Liver (tissue), 3 donors: ENCODE measurements around the gene OR7A17.

ENCODE experiments used
- EGR1 ChIP-seq, 2 donors: IDR thresholded peaks; 2 replicates each; pipeline ENCODE4 v1.6.1; 2016 to 2018; ENCODE audit warnings: antibody characterized with exemption in 2 of 2, low read depth in 2 of 2
- FOXA1 ChIP-seq: IDR thresholded peaks from 2 replicates; pipeline ENCODE4 v1.6.1; 2016; ENCODE audit warnings: antibody characterized with exemption
- FOXA2 ChIP-seq: IDR thresholded peaks from 2 replicates; pipeline ENCODE4 v1.6.1; 2016; ENCODE audit warnings: antibody characterized with exemption
- JUND ChIP-seq, 2 donors: IDR thresholded peaks; 2 replicates each; pipeline ENCODE4 v1.6.1; 2016; ENCODE audit warnings: antibody characterized with exemption in 2 of 2
- RAD21 ChIP-seq, 2 donors: IDR thresholded peaks; 2 replicates each; pipeline ENCODE4 v1.6.1; 2016; ENCODE audit warnings: antibody characterized with exemption in 2 of 2, mild to moderate bottlenecking in 2 of 2
- SP1 ChIP-seq: IDR thresholded peaks from 2 replicates; pipeline ENCODE4 v1.6.1; 2018; ENCODE audit warnings: antibody characterized with exemption, mild to moderate bottlenecking
- TAF1 ChIP-seq: conservative IDR thresholded peaks from 2 replicates; pipeline ENCODE4 v1.6.1; 2016; ENCODE audit warnings: antibody characterized with exemption, mild to moderate bottlenecking
- YY1 ChIP-seq: IDR thresholded peaks from 2 replicates; pipeline ENCODE4 v1.6.1; 2016; ENCODE audit warnings: antibody characterized with exemption, mild to moderate bottlenecking
- TF ChIP-seq, protein P1 (sequence below): fragments of 150-350 bp; IDR thresholded peaks from 2 replicates; pipeline ENCODE4 v1.5.1; 2017; ENCODE audit warnings: improper control_type of control experiment, low read depth, low read length; ENCODE audit not compliant: missing input control
- TF ChIP-seq, protein P2 (sequence below): IDR thresholded peaks from 2 replicates; pipeline ENCODE4 v1.6.1; 2016; ENCODE audit warnings: antibody characterized with exemption, mild to moderate bottlenecking
- TF ChIP-seq, protein P3 (sequence below): IDR thresholded peaks from 2 replicates; pipeline ENCODE4 v1.6.1; 2016; ENCODE audit warnings: antibody characterized with exemption
- TF ChIP-seq, protein P4 (sequence below): IDR thresholded peaks from 2 replicates; pipeline ENCODE4 v1.6.1; 2016; ENCODE audit warnings: antibody characterized with exemption
- TF ChIP-seq, protein P5 (sequence below): IDR thresholded peaks from 2 replicates; pipeline ENCODE4 v1.6.1; 2016; ENCODE audit warnings: antibody characterized with exemption
- donor health status: healthy.
- donor health status: healthy.

DNA sequence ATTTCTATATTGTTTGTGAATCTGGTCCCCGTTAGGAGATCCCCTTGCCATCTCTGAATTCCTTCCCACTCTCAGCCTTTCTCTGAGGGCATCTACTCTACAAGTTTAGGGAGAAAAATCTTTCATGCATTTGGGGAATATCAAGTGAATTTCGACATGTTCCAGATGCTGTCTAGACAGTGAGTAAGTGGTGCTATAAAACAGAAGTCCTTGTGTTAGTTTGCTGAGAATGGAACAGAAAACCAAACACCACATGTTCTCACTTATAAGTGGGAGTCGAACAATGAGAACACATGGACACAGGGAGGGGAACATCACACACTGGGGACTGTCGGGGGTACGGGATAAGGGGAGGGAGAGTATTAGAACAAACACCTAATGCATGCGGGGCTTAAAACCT, 42.4 kb downstream of the OR7A17 start:
- TF ChIP-seq, protein P1, sequence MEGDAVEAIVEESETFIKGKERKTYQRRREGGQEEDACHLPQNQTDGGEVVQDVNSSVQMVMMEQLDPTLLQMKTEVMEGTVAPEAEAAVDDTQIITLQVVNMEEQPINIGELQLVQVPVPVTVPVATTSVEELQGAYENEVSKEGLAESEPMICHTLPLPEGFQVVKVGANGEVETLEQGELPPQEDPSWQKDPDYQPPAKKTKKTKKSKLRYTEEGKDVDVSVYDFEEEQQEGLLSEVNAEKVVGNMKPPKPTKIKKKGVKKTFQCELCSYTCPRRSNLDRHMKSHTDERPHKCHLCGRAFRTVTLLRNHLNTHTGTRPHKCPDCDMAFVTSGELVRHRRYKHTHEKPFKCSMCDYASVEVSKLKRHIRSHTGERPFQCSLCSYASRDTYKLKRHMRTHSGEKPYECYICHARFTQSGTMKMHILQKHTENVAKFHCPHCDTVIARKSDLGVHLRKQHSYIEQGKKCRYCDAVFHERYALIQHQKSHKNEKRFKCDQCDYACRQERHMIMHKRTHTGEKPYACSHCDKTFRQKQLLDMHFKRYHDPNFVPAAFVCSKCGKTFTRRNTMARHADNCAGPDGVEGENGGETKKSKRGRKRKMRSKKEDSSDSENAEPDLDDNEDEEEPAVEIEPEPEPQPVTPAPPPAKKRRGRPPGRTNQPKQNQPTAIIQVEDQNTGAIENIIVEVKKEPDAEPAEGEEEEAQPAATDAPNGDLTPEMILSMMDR, result no peak
- TF ChIP-seq SP1 (no peak), TAF1 (no peak), EGR1 (IDR thresholded peaks at IDR 0.05; ENCODE audit: low read depth in 2 of 2) (no peak), RAD21 (IDR thresholded peaks at IDR 0.05) (no peak), FOXA2 (no peak), YY1 (no peak), JUND (IDR thresholded peaks at IDR 0.05) (no peak), FOXA1 (no peak)
- TF ChIP-seq, protein P2, sequence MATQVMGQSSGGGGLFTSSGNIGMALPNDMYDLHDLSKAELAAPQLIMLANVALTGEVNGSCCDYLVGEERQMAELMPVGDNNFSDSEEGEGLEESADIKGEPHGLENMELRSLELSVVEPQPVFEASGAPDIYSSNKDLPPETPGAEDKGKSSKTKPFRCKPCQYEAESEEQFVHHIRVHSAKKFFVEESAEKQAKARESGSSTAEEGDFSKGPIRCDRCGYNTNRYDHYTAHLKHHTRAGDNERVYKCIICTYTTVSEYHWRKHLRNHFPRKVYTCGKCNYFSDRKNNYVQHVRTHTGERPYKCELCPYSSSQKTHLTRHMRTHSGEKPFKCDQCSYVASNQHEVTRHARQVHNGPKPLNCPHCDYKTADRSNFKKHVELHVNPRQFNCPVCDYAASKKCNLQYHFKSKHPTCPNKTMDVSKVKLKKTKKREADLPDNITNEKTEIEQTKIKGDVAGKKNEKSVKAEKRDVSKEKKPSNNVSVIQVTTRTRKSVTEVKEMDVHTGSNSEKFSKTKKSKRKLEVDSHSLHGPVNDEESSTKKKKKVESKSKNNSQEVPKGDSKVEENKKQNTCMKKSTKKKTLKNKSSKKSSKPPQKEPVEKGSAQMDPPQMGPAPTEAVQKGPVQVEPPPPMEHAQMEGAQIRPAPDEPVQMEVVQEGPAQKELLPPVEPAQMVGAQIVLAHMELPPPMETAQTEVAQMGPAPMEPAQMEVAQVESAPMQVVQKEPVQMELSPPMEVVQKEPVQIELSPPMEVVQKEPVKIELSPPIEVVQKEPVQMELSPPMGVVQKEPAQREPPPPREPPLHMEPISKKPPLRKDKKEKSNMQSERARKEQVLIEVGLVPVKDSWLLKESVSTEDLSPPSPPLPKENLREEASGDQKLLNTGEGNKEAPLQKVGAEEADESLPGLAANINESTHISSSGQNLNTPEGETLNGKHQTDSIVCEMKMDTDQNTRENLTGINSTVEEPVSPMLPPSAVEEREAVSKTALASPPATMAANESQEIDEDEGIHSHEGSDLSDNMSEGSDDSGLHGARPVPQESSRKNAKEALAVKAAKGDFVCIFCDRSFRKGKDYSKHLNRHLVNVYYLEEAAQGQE, result no peak
- TF ChIP-seq, protein P3, sequence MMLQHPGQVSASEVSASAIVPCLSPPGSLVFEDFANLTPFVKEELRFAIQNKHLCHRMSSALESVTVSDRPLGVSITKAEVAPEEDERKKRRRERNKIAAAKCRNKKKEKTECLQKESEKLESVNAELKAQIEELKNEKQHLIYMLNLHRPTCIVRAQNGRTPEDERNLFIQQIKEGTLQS, result no peak
- TF ChIP-seq, protein P4, sequence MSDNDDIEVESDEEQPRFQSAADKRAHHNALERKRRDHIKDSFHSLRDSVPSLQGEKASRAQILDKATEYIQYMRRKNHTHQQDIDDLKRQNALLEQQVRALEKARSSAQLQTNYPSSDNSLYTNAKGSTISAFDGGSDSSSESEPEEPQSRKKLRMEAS, result no peak
- TF ChIP-seq, protein P5, sequence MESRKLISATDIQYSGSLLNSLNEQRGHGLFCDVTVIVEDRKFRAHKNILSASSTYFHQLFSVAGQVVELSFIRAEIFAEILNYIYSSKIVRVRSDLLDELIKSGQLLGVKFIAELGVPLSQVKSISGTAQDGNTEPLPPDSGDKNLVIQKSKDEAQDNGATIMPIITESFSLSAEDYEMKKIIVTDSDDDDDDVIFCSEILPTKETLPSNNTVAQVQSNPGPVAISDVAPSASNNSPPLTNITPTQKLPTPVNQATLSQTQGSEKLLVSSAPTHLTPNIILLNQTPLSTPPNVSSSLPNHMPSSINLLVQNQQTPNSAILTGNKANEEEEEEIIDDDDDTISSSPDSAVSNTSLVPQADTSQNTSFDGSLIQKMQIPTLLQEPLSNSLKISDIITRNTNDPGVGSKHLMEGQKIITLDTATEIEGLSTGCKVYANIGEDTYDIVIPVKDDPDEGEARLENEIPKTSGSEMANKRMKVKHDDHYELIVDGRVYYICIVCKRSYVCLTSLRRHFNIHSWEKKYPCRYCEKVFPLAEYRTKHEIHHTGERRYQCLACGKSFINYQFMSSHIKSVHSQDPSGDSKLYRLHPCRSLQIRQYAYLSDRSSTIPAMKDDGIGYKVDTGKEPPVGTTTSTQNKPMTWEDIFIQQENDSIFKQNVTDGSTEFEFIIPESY, result no peak
